Small intestine (tissue), 7 donors: ENCODE data around the gene BTN3A1. TPM values are rescaled to one million over a fixed set of nuclear protein-coding genes. Genes with fewer than 3 reads are reported as not detected.

Experiments used
- DNase-seq, 2 donors: peaks; one replicate each; pipeline versions ENCODE4 v3.0.0 to v3.0.0-alpha.2; 2013
- FAIRE-seq: peaks from 2 replicates; lab custom pipeline; 2012; peaks lifted over from hg19 to GRCh38; lab: Jason Lieb, UNC
- H3K27ac ChIP-seq, 3 donors: one replicate each; pipeline ENCODE4 v1.5.1; 2013; ENCODE audit warnings: low read length in 2 of 3, mild to moderate bottlenecking in 2 of 3, control low read depth in 1 of 3, inconsistent platforms in 1 of 3, low read depth in 1 of 3, moderate library complexity in 1 of 3
- H3K27me3 ChIP-seq, 3 donors: one replicate each; pipeline ENCODE4 v1.6.1; 2013; ENCODE audit warnings: low read length in 3 of 3, inconsistent platforms in 1 of 3; ENCODE audit not compliant: control insufficient read depth in 3 of 3, insufficient read depth in 3 of 3
- H3K36me3 ChIP-seq, 3 donors: one replicate each; pipeline ENCODE4 v1.6.1; 2013; ENCODE audit warnings: low read length in 3 of 3, inconsistent platforms in 1 of 3, low read depth in 1 of 3, mild to moderate bottlenecking in 1 of 3, moderate library complexity in 1 of 3; ENCODE audit not compliant: control insufficient read depth in 3 of 3, insufficient read depth in 2 of 3
- H3K4me1 ChIP-seq, 3 donors: one replicate each; pipeline ENCODE4 v1.6.1; 2013; ENCODE audit warnings: low read length in 2 of 3, inconsistent platforms in 1 of 3, low read depth in 1 of 3, mild to moderate bottlenecking in 1 of 3, moderate library complexity in 1 of 3; ENCODE audit not compliant: control insufficient read depth in 3 of 3, insufficient read depth in 2 of 3
- H3K4me3 ChIP-seq, 3 donors: one replicate each; pipeline ENCODE4 v1.5.1; 2013; ENCODE audit warnings: low read length in 3 of 3, control low read depth in 1 of 3, inconsistent platforms in 1 of 3, low read depth in 1 of 3, mild to moderate bottlenecking in 1 of 3, moderate library complexity in 1 of 3
- H3K9me3 ChIP-seq, 2 donors: one replicate each; pipeline ENCODE4 v1.6.1; 2013; ENCODE audit warnings: low read depth in 1 of 2, low read length in 1 of 2; ENCODE audit not compliant: control insufficient read depth in 2 of 2, insufficient read depth in 1 of 2
- WGBS, 3 donors: extraction: QIAGEN DNeasy Blood & Tissue Kit; methylation state at CpG; one replicate each; pipeline ENCODE4 v1.1.7; 2013; 5-methylcytosine and 5-hydroxymethylcytosine counted together
- polyA plus RNA-seq, 4 donors: library from polyadenylated mRNA; stranded (reverse) in 3 of 4; unstranded in 1 of 4; fragments of 200-250 nt in 3 of 4; fragments of 120-200 nt in 1 of 4; gene quantifications; one replicate each; pipeline versions ENCODE4 v1.2.1 to v1.2.3, GENCODE V29; 2013
- donor health status: healthy with polysubstance abuse.
- donor health status: control.
- donor health status: control.
- donor health status: Bipolar disorder and iron deficiency.
- donor health status: healthy.

Gene BTN3A1
- polyA plus RNA-seq, 4 donors, result 9.2 to 44.5 (median 15.6) TPM

DNA sequence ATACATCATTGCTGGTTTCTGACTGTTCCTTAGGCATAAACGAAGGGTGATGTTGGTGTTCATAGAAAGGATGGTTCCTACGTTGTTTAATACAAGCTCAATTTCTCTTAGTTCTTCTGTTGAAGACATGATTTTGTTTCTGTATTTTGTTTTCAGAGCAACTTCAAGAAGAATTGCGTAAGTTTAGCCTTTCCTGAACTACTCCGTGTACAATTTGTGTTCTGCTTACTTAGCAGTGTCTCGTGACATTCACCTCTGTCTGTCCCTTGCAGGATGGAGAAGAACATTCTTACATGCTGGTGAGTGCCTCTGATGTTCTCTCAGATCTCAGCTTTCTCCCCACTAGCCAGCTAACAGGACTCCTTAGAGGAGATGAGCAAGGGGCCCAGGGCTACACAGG lies 11.5 kb upstream of the BTN3A1 start:
- no peaks in the 10 kb centered on the region for H3K27me3 ChIP-seq
- DNase-seq (no peak), FAIRE-seq (no peak)
- WGBS, 3 donors, result 79 to 95% (median 90%) methylated on average over 5 of the region's 5 CpGs
- no peak overlapping the region for H3K4me3 ChIP-seq
- peaks cover 0 to 15% (median 2%) of the 10 kb centered on the region in 3 donors for H3K4me1 ChIP-seq
- H3K36me3 ChIP-seq, result peaks cover 0 to 13% (median 0%) of the 10 kb centered on the region in 3 donors
- no peaks in the 10 kb centered on the region for H3K9me3 ChIP-seq
- no peak overlapping the region for H3K27ac ChIP-seq

DNA sequence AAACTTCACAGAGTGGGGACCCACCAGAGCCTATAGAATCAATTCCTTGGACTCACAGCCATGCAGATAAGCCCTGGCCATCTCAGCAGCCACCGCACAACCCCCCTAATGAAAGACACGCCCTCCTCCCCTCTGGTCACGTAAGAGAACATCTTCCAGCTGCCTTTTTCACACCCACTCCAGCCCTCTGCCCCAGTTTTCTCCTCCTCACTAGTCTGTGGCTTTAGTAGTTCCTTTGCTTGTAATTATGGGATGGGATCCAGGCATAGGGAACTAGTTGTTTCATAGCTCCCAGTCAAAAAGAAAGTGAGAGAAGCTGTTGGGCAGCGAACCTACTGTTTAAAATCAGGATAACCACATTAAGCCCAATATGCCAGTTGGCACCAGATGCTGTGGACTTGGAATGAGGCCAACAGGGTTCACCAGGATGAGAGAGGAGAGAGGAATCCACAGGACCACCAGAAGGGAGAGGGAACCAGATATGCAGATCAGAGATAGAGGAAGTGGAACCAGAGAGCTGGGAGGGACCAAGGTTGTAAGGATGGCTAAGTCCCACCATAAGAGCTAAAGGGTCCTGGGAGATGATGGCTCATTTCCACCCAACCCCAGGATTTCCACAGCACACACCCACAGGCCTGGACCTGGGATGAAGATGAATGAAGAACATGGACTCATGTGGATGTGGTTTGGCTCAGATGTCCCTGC lies 9.0 kb upstream of the BTN3A1 start:
- Histone ChIP-seq H3K36me3 (peaks cover 0 to 12% (median 0%) of the 10 kb centered on the region in 3 donors), H3K27ac (no peak overlapping the region), H3K4me3 (no peak overlapping the region), H3K4me1 (peaks cover 0 to 17% (median 0%) of the 10 kb centered on the region in 3 donors), H3K27me3 (no peaks in the 10 kb centered on the region), H3K9me3 (no peaks in the 10 kb centered on the region)
- FAIRE-seq, result no peak
- WGBS, 3 donors, result 66 to 85% (median 70%) methylated on average over 4 of the region's 4 CpGs
- DNase-seq, result no peak

DNA sequence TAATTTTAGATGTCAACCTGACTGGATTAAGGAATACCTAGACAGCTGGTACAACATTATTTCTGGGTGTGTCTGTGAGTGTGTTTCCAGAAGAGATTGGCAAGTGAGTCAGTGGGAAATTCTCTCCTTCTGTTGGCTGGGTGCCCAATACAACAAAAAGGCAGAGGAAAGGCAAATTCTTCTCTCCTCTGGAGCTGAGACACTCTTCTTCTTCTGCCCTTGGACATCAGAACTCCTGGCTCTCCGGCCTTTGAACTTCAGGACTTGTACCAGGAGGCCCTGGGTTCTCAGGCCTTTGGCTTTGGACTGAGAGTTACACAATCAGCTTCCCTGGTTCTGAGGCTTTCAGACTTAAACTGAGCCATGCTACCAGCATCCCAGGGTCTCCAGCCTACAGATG lies 7.8 kb upstream of the BTN3A1 start:
- DNase-seq (peak; percentile 53 to 77), FAIRE-seq (no peak)
- Histone ChIP-seq H3K36me3 (peaks cover 0 to 10% (median 0%) of the 10 kb centered on the region in 3 donors), H3K27ac (no peak overlapping the region), H3K27me3 (no peaks in the 10 kb centered on the region), H3K4me1 (peaks cover 0 to 17% (median 0%) of the 10 kb centered on the region in 3 donors), H3K4me3 (no peak overlapping the region), H3K9me3 (no peaks in the 10 kb centered on the region)
- WGBS, 3 donors, result 75 to 82% (median 77%) methylated on average over 1 of the region's 1 CpG

DNA sequence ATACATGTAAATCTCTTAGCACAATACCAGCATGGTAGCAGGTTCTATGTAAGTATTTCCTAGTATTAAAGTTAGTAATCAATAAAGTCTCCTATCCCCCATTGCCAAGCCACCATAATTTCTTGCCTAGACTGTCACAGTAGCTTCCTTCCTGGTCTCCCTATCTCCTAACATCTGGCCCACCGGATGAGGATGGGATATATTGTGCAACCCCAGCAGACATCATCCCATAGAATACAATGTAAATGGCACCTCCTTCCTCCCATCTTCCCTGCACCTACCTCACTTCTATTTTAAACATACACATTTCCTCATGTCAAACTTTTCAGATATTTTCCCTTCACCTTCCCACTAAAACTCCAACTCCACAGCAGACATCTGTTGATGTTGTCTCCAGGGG lies 3.5 kb upstream of the BTN3A1 start:
- 92 to 100% (median 93%) methylated on average over 1 of the region's 1 CpG for WGBS, 3 donors
- DNase-seq, result no peak
- peaks cover 0 to 17% (median 0%) of the 10 kb centered on the region in 3 donors for H3K4me1 ChIP-seq

DNA sequence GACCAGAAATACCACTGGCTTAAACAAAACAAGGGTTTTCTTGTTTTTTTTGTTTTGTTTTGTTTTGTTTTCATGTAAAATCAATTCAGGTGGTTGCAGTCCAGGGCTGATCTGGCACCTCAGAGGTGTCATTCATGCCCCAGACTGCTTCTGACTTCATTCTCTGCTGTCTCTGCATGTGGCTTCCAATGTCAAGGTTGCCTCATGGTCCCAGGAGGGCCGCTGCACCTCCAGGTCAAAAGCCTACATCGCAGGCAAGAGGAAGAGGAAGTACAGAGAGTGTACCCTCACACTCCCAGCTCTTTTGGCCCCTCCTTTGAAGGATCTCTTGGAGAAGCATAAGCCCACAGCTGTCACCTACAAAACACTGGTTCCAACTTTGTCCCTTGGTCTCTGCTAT lies 1.4 kb upstream of the BTN3A1 start:
- WGBS, 3 donors, result 61 to 82% (median 77%) methylated on average over 2 of the region's 2 CpGs
- no peak overlapping the region for H3K4me3 ChIP-seq
- FAIRE-seq, result no peak
- no peak for DNase-seq
- peaks cover 0 to 8% (median 3%) of the 10 kb centered on the region in 3 donors for H3K36me3 ChIP-seq
- no peak overlapping the region for H3K27ac ChIP-seq
- peaks cover 0 to 3% (median 2%) of the 10 kb centered on the region in 3 donors for H3K4me1 ChIP-seq
- no peaks in the 10 kb centered on the region for H3K9me3 ChIP-seq
- H3K27me3 ChIP-seq, result no peaks in the 10 kb centered on the region

More for the DNA sequence above, 3.5 kb upstream of the BTN3A1 start:
- no peaks in the 10 kb centered on the region for H3K36me3 ChIP-seq
- no peak overlapping the region for H3K4me3 ChIP-seq
- no peak for FAIRE-seq
- H3K27ac ChIP-seq, result no peak overlapping the region
- H3K9me3 ChIP-seq, result no peaks in the 10 kb centered on the region
- no peaks in the 10 kb centered on the region for H3K27me3 ChIP-seq

DNA sequence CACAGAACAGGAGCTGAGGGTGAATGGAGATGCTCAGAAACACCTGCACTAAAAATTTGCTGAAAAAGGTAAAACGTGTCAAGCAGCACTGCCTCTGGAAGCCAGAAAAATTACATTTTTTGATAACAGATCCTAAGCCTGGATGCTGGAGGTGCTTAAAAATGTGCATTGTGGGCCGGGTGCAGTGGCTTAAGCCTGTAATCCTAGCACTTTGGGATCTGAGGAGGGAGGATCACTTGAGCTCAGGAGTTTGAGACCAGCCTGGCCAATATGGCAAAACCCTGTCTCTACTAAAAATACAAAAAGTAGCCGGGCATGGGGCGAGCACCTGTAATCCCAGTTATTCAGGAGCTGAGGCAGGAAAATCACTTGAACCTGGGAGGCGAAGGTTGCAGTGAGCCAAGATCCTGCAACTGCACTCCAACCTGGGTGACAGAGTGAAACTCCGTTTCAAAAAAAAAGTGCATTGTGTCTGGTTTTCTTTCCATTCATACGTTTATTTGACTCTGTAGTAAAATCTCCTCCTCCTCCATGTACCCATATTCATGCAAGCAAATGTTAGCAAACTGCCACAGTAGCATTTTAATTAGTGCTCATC lies 587 bp upstream of the BTN3A1 start:
- 35 to 46% (median 40%) methylated on average over 7 of the region's 7 CpGs for WGBS, 3 donors
- Histone ChIP-seq H3K4me3 (peak overlapping the region in 1 of 3 donors; percentile 61), H3K27ac (peak overlapping the region; percentile 57 to 91 (median 88)), H3K4me1 (peaks cover 0 to 3% (median 0%) of the 10 kb centered on the region in 3 donors), H3K27me3 (no peaks in the 10 kb centered on the region), H3K36me3 (peaks cover 0 to 10% (median 4%) of the 10 kb centered on the region in 3 donors), H3K9me3 (no peaks in the 10 kb centered on the region)
- DNase-seq (no peak), FAIRE-seq (no peak)

DNA sequence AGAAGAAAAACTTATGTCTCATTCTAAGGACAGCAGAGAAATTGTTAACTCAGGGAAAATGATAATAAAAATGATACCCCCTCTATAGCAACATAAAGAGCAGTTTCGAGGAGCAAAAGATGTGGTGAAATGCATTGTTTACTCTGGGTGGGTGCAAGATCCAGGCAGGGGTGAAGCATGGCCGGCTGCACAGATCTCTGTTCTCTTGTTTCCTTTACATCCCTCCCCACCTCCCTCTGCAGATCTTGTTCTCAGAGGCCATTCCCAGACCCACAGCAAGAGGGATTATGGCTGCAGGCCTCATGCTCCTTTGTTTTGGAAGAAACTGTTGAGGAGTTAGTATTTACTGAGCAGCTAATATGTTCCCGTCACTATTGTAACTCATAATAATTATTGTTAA lies 1.8 kb downstream of the BTN3A1 start:
- H3K27ac ChIP-seq, result no peak overlapping the region
- WGBS, 3 donors, result 50 to 62% (median 55%) methylated on average over 3 of the region's 3 CpGs
- peaks cover under 1 to 18% (median 11%) of the 10 kb centered on the region in 3 donors for H3K36me3 ChIP-seq
- DNase-seq (no peak), FAIRE-seq (no peak)
- H3K9me3 ChIP-seq, result no peaks in the 10 kb centered on the region
- peaks cover 0 to 3% (median 0%) of the 10 kb centered on the region in 3 donors for H3K4me1 ChIP-seq
- no peaks in the 10 kb centered on the region for H3K27me3 ChIP-seq
- no peak overlapping the region for H3K4me3 ChIP-seq

DNA sequence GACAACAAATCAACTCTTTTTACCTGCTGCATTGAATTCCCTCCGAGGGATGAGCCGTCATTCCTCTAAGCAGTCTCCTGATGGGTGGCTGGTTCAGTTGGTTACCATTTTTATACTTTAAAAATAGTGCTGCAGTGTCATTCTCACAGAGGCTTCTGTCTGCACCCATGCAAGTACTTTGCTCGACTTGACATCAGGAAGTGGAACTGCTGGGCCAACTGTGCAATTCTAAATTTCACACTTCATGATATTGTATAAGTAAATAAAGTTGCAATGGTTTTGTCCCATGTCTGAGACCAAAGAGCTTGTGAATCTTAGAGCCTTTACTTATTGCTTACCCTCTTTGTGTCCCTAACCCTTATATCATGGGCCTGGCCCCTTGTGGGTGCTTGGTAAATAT lies 2.5 kb downstream of the BTN3A1 start:
- no peak overlapping the region for H3K4me3 ChIP-seq
- FAIRE-seq (no peak), DNase-seq (no peak)
- peaks cover 0 to 3% (median 0%) of the 10 kb centered on the region in 3 donors for H3K4me1 ChIP-seq
- no peaks in the 10 kb centered on the region for H3K9me3 ChIP-seq
- H3K36me3 ChIP-seq, result peaks cover 2 to 22% (median 12%) of the 10 kb centered on the region in 3 donors
- no peaks in the 10 kb centered on the region for H3K27me3 ChIP-seq
- 81 to 92% (median 85%) methylated on average over 3 of the region's 3 CpGs for WGBS, 3 donors
- no peak overlapping the region for H3K27ac ChIP-seq
